T follicular helper cell (primary cell): ENCODE data around the gene AQP3.
"Not testable (repeated sequence)": the region's sequence is repeated elsewhere in the genome, so short reads cannot be mapped to it uniquely, and the experiment has no call there.

Experiments used
- DNase-seq: peaks from one replicate; pipeline ENCODE4 v3.0.0-alpha.2; 2020; ENCODE audit warnings: low read depth
- total RNA-seq, 2 experiments: gene quantifications; one replicate each; lab custom pipeline; 2026; lab: John Stamatoyannopoulos, UW

The AQP3 gene
- total RNA-seq: 11.4 to 222 reads per million in 2 experiments

DNA sequence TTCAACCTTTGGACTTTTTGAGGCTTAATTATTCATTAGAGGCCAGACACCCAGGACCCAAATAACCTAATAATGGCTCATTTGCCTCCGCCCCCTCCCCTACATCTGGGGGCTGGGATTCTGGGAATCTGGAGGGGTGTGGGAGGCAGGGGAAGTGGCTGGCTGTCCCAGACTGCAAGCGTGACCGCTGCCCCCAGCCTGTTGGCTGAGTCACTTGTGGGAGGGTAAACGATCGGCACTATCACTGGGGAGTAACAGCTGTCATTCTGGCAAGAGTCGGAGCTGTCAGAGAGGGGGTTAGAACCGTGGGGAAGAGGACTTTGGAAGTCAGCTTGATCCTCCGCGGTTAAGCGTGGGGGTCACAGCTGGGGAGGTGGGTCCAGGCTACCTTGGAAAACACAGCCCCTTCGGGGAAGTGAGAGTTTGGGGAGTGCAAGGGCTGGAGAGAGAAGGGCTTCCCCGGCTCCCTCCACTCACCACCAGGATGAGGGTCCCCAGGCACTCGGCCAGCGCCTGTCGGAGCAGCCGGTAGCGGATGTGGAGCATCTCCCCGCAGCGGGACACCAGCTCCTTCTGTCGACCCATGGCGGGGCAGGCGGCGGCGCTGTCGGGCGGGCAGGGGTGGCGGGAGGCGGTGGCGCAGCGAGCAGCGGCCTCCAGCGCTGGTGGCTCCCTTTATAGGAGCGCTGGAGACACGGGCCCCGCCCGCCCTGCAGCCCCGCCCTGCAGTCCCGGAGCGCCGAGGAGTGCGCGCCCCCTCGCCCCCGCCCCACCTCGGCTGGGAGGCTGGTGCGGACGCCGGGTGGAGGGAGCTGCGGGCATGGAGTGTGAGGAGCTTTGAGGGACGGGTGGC lies at the start of gene AQP3:
Gene AQP3, minus strand, starts transcription at position 648 of the 853 bp plus-strand sequence. Its CDS starts 63 bp downstream, at position 585.
- DNase-seq: peak; percentile 67

DNA sequence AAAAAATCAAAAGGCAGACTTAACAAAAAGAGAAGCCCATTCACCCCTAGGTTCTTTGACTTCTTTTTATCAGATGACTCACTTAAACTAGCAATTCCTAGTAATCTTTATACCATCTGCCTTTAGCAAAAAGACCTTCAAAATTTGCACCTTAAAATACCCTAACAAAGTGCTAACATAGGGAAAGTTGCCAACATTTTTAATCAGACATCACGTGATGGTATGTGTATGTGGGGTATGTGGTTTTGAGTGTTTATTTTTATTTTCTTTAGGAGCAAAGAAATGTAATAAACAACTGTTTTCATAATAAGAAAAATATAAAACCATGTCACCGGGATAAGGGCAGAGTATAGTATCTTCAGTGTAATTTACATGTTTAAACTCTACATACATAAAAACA lies 46.4 kb upstream of the AQP3 start:
- not testable (repeated sequence) for DNase-seq

DNA sequence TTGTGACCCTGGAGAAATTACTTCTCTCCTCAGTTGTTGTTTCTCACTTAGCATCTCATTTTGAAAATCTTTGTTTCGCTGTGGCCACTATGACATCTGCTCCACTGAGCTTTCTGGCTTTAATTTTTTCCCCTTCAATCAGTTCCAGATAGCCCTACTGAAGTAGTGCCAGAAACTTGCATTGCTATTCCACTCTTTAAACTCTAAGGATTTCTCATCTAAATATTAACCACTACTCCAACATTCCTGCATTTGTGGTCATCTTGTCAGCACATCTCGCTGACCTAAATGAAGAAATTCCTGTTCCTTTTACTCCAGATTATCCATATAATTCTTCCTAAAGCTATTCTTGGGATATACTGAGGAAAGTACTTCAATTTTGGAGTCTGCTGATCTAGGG lies 41.7 kb upstream of the AQP3 start:
- no peak for DNase-seq

DNA sequence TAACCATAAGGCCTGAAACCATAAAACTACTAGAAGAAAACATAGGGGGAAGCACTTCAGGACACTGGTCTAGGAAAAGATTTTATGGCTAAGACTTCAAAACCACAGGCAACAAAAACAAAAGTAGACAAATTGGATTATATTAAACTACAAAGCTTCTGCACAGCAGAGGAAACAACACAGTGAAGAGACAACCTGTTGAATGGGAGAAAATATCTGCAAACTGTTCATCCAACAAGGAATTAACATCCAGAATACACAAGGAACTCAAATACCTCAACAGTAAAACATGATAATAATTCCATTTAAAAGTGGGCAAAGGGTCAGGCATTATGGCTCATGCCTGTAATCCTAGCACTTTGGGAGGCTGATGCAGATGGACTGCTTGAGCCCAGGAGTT lies 37.9 kb upstream of the AQP3 start:
- not testable (repeated sequence) for DNase-seq

DNA sequence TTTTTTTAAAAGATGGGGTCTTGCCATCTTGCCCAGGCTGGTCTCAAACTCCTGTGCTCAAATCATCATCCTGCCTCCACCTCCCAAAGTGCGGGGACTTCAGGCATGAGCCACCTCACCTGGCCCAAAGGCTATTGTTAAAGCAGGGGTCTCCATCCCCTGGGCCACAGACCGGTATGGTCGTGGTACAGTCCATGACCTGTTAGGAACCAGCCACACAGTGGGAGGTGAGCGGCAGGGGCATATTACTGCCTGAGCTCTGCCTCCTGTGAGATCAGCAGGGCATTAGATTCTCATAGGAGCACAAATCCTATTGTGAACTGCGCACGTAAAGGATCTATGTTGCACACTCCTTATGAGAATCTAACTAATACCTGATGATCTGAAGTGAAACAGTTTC lies 33.6 kb upstream of the AQP3 start:
- DNase-seq: no peak

DNA sequence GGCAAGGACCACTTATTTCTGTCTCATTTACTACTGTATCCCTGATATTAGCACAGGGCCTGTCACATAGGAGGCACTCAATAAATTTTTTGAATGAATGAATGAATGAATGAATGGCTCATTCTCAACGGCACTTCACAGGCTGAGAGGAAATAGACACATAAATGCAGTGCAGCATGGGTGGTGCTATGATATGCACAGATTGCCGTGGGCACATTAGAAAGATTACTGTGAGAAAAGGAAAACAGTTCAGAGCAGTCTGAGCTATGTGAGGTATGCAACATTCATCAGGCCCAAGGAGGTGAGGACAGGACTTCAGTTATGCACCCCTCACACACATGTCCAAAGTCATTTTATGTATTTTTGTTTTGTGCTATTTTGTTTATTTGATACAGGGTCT lies 32.7 kb upstream of the AQP3 start:
- DNase-seq: no peak

DNA sequence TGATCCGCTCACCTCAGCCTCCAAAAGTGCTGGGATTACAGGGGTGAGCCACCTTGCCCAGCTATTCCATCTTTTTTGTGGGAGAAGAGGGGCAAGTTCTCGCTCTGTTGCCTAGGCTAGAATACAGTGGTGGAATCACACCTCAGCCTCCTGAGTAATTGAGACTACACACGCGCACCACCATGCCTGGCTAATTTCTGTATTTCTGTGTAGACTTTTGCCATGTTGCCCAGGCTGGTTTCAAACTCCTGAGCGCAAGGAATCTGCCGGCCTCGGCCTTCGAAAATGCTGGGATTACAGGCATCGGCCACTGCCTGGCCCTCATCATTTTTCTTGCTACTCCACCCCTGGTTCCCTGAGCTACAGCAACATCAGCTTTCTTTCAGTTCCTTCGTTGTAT lies 29.1 kb upstream of the AQP3 start:
- no peak for DNase-seq

DNA sequence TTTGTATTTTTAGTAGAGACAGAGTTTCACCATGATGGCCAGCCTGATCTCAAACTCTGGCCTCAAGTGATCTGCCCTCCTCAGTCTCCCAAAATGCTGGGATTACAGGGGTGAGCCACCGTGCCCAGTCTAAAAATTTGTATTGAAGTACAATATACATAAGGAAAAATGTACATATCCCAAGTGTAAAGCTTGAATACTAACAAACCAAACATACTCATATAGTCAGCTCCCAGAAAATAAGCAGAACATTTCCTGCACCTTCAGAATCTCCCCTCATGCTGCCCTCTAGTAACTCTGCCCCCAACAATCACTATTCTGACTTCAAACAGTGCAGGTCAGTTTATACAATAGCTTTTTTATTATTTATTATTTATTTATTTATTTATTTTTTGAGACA lies 28.0 kb upstream of the AQP3 start:
- no peak for DNase-seq

DNA sequence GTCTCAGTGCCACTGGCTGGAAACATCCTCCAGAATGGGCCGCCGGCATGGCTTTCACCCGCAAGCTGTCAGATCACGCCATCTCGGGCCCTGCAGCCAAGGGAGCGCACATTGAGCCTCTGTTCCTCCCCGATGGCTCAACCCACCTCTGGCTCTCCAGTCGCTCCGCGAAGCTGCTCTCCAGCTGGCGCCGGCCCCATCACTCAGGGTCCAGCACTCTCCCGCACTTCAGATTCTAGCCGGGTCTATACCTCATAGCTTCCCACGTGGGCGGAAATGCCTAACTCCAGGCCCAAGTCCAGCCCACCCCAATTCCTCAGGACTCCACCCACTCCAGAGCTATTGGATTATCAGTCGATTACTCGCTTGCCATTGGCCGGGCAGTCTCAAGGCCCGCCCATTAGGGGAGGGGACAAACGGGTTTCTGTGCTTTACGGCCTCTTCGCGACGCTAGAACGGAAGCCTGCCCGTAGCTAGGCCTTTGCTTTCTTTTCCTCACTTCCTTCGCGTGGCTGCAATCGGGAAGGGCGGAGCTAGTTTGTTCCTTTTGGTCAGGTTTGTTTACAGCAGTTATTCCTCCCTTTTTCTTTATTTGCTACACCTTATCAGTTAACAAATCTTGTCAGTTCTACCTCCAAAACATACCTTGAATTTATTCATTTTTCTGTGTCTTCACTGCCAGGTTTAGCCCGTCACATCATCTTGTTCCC lies 26.4 kb upstream of the AQP3 start, which contains the start of gene NOL6:
Gene NOL6, minus strand, starts transcription at position 282 of the 710 bp plus-strand sequence. Its CDS starts 82 bp downstream, at position 200.
- peak; percentile 96 for DNase-seq

DNA sequence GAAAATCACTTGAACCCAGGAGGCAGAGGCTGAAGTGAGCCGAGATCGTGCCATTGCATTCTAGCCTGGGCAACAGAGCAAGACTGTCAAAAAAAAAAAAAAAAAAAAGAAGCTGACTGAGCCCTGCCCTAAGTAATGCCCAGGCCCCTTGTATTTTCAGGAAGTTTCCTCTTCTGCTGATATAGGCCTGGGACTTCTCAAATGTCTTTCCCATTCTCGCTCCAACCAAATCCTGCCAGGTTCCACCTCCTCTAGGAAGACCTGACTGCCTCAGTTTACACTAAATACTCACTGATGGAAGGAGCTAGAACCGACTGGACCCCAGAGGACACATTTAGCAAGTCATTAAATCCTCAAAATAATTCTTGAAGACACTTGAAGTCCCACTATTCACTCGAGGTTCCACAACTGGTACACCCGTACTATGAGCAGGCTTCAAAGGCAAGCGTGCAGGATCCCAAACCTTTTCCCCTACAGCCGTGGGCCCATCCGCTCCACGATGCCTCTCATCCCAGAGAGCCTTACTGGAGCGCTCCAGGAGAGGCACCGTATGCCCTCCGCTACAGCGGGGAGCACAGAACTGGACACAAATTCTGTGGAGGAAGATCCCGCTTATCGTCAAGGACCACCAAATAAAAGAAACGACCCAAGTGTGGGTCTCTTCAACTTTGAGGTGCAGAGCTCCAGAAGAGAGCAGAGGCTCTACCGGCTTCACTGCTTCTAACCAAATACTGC lies 25.7 kb upstream of the AQP3 start:
- no peak for DNase-seq

DNA sequence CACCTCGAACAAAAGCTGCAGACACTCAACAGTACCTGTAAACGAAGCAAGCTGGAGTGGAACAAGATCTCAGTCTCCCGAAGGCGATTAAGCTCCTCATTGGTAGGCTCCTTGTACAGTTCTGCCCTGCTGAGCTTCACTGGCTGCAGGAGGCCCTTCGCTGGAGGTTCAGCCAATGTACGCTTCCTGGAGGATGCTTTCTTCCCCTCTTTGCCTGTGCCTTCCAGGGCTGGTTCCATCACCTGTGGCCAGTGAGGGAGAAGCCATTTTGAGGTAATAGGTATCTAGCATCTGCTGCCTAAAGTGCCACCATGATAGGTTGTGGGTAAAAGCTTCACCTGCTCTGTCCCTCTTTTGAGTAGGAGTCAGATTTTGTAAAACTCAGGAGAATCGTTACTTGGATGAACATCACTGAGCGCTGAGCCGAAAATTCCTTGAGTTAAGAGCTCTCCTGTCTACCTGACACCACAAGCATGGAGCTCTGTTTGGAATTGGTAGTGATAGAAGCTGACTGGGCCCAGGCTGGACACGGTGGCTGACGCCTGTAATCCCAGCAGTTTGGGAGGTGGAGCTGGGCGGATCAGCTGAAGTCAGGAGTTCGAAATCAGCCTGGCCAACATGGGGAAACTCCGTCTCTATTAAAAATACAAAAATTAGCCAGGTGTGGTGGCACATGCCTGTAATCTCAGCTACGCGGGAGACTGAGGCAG lies 24.9 kb upstream of the AQP3 start:
- no peak for DNase-seq

DNA sequence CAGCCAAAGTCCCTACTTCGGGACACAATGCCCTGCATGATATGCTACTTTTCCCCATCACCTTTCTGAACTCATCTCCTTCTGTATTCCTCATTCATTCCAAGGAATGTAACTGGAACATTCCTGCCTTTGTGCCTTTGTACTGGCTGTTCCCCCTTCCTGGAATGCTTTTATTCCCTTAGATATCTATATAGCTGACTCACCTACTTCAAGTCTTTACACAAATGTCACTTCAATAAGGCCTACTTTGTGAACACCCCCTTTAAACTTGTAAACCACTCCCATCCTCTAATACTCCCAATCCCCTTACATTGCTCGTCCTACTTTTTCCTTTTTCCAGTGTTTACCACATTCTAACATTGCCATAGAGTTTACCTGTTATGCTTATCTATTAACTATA lies 24.0 kb upstream of the AQP3 start:
- no peak for DNase-seq

DNA sequence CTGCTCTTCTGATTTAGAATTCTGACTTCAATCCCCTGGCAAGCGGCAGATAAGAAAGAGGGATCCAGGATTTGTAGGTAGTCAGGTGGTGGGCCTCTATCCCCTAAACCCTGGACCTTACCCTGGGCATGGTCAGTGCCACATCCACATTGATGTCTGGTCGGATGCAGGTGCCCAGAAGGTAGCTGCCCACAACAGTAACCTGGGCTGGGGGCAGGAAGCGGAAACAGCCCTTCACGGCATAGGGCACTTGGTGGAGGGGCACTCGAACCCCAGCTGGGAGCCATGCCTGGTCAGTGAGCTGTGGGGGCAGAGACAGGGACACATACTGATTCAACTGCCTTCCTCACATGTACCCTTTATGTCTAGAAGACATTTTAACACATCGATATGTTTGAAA lies 22.5 kb upstream of the AQP3 start:
- DNase-seq: no peak

DNA sequence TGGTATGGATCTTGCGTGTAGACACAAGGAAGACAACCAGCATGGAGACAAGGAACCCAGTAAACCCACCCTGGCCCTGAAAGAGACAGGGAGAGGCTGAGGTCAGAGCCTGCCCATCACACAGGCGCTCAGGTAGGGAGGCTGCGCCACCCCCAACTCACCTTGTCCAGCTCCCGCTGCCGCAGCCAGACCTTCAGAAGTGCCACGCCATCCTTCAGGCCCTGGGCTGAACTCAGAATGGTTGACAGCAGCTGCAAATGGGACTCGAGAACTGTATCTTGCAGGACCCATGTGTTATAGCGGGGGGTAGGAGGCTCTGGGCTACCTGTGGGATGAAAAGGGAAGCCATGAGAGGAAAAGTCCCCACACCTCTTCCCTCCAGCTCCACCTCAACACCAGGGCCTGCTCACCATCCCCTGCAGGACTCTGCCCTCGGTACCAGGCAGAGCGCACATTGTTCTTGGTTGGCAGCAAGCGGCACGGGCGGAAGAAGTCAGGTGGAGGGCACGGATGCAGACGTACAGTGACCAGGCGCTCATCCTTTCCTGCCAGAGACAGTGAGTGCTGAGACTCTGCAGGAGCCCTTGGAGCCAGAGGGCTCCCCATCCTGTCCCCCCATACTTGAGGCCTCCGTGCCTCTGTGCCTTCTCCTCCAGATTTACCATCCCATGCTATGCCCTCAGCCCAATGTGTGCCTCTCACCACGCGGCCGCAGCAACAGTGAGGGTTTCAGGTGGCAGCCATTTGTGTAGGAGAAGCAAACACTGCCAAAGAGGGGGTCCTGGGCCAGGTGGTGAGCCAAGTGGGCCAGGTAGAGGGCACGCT lies 21.6 kb upstream of the AQP3 start:
- no peak for DNase-seq

DNA sequence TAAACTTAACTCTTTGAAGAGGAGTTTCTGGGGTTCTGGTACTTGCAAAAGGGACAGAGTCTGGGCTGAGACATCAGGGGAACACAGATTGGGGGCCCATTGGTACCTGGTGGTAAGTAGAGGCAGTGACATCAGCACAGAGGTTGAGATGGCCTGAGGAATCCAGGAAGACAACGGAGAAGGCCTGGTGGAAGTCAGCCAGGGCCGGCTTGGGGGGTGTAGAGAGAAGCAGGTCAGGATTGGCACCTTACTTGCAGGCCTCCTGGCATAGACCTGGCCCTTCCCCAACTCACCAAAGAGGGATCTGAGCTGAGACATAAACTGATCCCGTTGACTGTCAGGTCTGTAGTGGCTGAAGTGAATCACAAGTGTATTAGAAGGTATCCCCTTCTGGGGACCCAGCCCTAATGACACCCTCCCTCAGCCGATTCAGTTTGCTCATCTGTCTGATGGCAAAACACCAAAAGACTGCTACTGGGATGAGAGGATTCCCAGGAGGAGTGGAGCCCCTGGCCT lies 20.9 kb upstream of the AQP3 start:
- DNase-seq: no peak

DNA sequence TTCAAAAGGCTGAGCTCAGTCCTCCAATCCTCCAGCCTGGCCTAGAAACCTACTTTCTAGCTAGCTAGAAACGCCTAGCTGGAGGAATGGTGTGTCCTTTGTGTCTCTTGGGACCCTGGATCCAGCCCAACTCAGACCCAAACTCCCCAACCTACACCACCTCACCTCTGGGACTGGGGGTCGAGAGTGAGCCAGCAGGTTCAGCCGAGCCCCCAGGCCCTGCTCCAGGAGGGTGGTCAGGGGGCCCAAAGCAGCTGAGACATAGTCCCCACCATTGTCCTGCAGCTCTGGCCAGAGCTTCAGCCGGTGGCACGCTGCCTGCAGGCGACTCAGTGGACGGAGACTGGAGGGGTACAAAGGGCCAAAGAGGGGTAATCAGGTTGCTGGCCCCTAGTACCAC lies 20.1 kb upstream of the AQP3 start:
- no peak for DNase-seq

DNA sequence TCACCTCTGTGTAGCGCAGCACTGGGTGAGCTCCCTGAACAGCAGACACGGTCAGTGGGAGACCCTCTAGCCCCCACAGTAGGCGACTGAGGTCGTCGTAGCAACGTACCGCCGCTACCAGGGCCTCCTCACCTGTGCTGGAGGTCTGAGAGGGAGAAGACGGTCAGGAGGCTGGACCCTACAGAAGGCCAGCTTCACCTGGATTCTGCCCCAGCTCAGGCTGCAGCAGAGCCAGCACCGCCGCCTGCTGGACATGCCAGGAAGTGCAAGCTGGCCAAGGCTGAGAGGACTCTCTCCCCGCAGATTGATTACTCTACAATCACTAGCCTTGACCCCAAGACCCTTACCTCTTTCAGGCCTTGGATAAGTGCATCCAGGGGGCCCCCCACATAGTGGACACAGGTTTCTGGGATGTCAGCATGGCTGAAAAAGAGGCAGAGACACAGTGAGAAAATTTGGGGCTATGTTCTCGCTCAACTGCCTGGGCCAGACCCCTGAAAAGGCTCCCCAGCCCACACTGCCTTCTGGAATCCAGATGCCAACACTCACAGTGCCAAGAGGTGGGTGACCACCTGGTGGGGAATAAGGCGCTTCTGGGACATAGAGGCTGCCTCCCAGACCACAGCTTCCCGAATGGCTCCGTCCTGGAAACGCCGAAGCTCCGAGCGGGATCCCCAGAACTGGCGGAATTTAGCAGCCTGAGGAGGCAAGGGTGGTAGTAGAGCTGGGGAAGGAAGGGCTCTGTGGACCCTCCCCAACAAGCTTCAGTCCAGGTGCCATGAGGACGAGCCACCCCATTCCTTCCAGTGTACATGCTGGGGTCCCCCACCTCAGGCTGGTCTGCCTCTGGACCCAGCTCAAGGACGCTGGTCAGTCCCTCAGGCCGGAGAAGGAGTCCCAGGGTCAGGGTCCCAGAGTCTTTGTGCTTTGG lies 19.4 kb upstream of the AQP3 start:
- DNase-seq: peak; percentile 64

DNA sequence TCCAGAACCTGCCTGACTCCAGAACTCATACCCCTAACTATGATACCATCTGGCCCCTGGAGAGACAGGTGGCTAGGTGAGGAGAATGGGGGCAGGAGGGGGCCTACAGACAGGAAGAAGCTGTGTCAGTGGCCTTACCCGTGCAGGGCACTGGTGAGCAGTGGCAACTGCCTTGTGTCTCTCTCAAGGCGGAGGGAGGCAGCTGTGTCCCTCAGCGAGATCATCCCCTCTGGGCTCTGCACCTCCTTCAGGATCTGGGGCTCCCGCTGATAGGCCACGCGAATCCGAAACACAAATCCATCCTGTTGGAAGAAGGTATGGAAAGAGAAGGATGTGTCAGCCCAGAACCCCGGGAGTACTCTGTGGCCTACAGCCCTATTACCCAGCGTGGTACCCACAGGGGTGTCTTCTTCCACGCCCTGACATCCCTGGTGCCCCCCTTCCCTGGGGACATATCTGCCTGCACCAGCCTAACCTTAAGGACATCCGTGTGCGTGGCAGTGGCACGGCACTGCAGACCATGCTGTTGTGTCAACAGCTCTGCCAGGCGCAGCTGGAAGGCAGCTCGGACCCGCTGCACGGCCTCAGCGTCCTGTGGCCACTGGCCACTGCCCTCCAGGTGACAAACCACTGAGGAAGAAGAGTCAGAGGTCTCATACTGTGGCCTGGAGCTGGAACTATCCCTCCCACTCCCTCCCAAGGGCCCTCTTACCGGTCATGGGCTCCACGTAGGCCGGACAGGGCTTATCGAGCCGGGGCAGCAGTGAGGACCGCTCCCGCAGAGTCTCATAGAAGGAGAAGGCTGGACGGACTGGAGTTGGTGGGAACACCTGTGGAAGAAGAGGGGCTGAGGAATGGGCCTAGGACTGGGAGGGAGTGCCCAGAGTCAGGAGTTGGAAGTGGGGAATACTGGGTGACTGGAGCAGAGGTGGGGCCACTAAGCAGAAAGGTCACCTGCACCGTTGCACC lies 18.5 kb upstream of the AQP3 start:
- DNase-seq: no peak
